ENCODE data around the gene CRACR2A. TPM values are rescaled to one million over a fixed set of nuclear protein-coding genes. Genes with fewer than 3 reads are reported as not detected.

Gene CRACR2A
- total RNA-seq, 1 donor from 2014 or later, result 2.7 TPM

DNA sequence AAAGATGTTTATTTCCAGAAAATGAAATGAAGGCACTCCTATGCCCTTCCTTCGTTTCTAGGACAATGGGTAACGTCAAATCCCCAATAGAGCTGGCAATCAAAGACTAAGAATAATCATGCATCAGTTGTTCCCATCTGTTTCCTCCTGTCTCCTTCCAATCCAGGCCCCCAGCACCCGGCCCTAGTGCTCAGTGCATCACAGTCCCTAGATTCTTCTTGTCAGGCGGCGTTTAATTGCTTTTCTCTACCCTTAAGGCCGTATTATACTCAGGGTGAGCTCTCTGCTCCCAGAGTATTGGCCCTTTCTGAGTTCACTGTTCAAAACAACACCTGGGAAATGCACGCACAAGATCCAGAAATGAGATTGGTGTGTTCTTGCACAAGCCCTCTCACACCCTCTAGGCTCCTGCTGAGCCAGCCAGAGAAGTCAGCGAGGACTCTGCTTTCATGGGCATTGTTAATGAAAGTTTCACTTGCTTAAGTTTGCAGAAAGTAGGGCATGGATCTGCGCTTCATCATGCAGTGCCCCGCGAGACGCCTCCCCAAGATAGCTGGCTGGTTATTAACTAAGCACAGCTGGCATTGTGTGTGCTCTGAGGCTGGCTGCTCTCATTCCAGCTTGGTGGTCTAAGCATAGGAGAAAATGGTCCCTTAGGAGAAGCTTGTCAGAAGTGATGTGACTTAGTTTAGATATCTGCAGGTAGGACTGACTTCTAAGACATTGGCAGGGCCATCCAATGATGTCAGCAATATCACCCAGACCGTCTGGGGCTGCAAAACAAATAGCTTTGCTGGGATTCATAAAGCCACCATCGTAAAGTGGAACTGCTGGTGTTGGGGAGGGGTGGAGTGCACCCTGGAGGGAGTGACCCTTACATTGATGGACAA, 28.7 kb downstream of the CRACR2A start:
- Mint-ChIP-seq H3K4me3 (no peak overlapping the region), H3K4me1 (peaks cover 38% of the 10 kb centered on the region), H3K27me3 (ENCODE audit: low read depth) (peaks cover 14% of the 10 kb centered on the region), H3K36me3 (ENCODE audit: low read depth) (no peaks in the 10 kb centered on the region), H3K9me3 (no peaks in the 10 kb centered on the region), H3K27ac (ENCODE audit: unreplicated experiment) (no peak overlapping the region)
- DNase-seq (ENCODE audit: low read depth, low spot score), result no peak
- no peak for TF ChIP-seq CTCF (conservative IDR thresholded peaks at IDR 0.05)

DNA sequence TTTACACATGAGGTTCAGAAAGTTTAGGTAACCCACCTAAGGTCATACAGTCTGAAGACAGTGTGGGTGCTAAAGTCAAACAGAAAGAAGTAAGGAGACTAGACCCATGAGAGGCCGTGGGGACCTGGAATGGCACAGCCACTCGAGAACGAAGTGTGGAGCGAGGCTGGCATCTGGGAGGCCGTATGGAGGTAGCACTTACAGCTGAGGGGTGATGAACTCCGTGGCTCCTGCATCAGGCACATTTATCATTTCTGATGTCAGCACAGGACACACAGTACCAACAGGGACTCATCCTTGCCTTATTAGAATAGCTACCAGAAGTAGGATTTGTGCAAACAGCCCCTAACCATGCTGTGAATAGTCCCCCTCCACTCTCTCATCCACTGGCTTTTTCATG, 30.5 kb downstream of the CRACR2A start:
- DNase-seq (ENCODE audit: low read depth, low spot score), result no peak
- no peak overlapping the region for H3K27ac Mint-ChIP-seq (ENCODE audit: unreplicated experiment)

GRCh38 chr12:3720772-3721171, 32.1 kb downstream of the CRACR2A start:
- Mint-ChIP-seq H3K9me3 (no peaks in the 10 kb centered on the region), H3K27me3 (ENCODE audit: low read depth) (peaks cover 14% of the 10 kb centered on the region), H3K36me3 (ENCODE audit: low read depth) (no peaks in the 10 kb centered on the region), H3K4me1 (peaks cover 16% of the 10 kb centered on the region), H3K27ac (ENCODE audit: unreplicated experiment) (no peak overlapping the region), H3K4me3 (no peak overlapping the region)
- no peak for TF ChIP-seq CTCF (conservative IDR thresholded peaks at IDR 0.05)
- no peak for DNase-seq (ENCODE audit: low read depth, low spot score)

More for the DNA sequence above, 30.5 kb downstream of the CRACR2A start:
- Mint-ChIP-seq H3K27me3 (ENCODE audit: low read depth) (peaks cover 14% of the 10 kb centered on the region), H3K4me1 (peaks cover 23% of the 10 kb centered on the region), H3K9me3 (no peaks in the 10 kb centered on the region), H3K36me3 (ENCODE audit: low read depth) (no peaks in the 10 kb centered on the region), H3K4me3 (no peak overlapping the region)
- no peak for TF ChIP-seq CTCF (conservative IDR thresholded peaks at IDR 0.05)

DNA sequence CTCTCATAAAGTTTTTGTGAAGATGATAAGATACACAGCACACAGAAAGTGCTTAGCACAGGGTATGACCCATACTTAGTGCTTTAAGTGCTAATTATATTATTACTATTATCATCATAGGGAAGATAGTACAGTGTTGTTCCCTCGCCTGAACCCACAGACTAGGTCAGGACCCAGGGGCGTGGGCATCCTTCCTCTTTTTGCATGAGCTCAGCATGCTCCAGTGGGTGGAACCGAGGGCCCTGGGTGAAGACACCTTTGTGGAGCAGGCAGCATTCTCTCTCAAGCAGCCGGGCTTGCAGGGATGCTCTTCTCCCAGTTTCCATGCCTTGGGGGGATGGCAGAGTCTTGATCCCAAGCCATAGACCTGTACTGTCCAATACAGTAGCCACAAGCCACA, 34.8 kb downstream of the CRACR2A start:
- H3K4me3 Mint-ChIP-seq, result no peak overlapping the region

GRCh38 chr12:3717283-3717898, 35.5 kb downstream of the CRACR2A start:
- Mint-ChIP-seq H3K27me3 (ENCODE audit: low read depth) (peaks cover 14% of the 10 kb centered on the region), H3K36me3 (ENCODE audit: low read depth) (no peaks in the 10 kb centered on the region), H3K9me3 (no peaks in the 10 kb centered on the region), H3K4me3 (no peak overlapping the region), H3K27ac (ENCODE audit: unreplicated experiment) (no peak overlapping the region), H3K4me1 (peaks cover 6% of the 10 kb centered on the region)
- DNase-seq (ENCODE audit: low read depth, low spot score), result no peak
- TF ChIP-seq CTCF (conservative IDR thresholded peaks at IDR 0.05), result no peak

More for the DNA sequence above, 34.8 kb downstream of the CRACR2A start:
- no peak for DNase-seq (ENCODE audit: low read depth, low spot score)
- no peaks in the 10 kb centered on the region for H3K9me3 Mint-ChIP-seq
- no peak for TF ChIP-seq CTCF (conservative IDR thresholded peaks at IDR 0.05)
- H3K4me1 Mint-ChIP-seq, result peaks cover 6% of the 10 kb centered on the region
- no peak overlapping the region for H3K27ac Mint-ChIP-seq (ENCODE audit: unreplicated experiment)
- no peaks in the 10 kb centered on the region for H3K36me3 Mint-ChIP-seq (ENCODE audit: low read depth)
- H3K27me3 Mint-ChIP-seq (ENCODE audit: low read depth), result peaks cover 14% of the 10 kb centered on the region

All from neural crest cell (in vitro differentiated cells).